Mammary epithelial cell (primary cell): ENCODE results near the gene PAPPA2.

ENCODE experiments used
- CTCF ChIP-seq, 2 donors: IDR thresholded peaks in 1 of 2; conservative IDR thresholded peaks in 1 of 2; 2 replicates each; pipeline ENCODE4 v1.5.1; 2011 to 2012; ENCODE audit warnings: inconsistent platforms in 2 of 2, low read length in 2 of 2, mild to moderate bottlenecking in 2 of 2, control low read depth in 1 of 2, low read depth in 1 of 2; ENCODE audit not compliant: insufficient read depth in 1 of 2; ENCODE audit errors: extremely low read depth in 1 of 2
- EZH2 ChIP-seq: IDR thresholded peaks from 2 replicates; pipeline ENCODE4 v1.6.1; 2012; ENCODE audit warnings: low read length, inconsistent platforms, borderline replicate concordance

- TF ChIP-seq CTCF (conservative IDR thresholded peaks at IDR 0.05 in 1 of 2, IDR thresholded peaks at IDR 0.05 in 1 of 2; ENCODE audit: extremely low read depth in 1 of 2, insufficient read depth in 1 of 2, low read depth in 1 of 2, low read length in 2 of 2) (no peak), EZH2 (no peak)
These were observed 291.7 kb downstream of the PAPPA2 start for GRCh38 chr1:176754676-176755075.
